Ovary (tissue), 9 donors: ENCODE results near the gene WIPF3. TPM values are rescaled to one million over a fixed set of nuclear protein-coding genes. Genes with fewer than 3 reads are reported as not detected.

ENCODE experiments used
- DNase-seq, 5 donors: peaks; one replicate each; pipeline ENCODE4 v3.0.0-alpha.2; 2019 to 2020
- H3K27ac ChIP-seq, 2 donors: fragments of 200-600 bp; one replicate each; pipeline versions ENCODE4 v1.5.1 to v1.8.0; 2019 to 2022
- H3K27me3 ChIP-seq: fragments of 200-600 bp; one replicate; pipeline ENCODE4 v1.8.0; 2022
- H3K36me3 ChIP-seq: fragments of 200-600 bp; sonication (generic); one replicate; pipeline ENCODE4 v1.5.1; 2019
- H3K4me1 ChIP-seq: one replicate; pipeline ENCODE4 v1.8.1; 2013; ENCODE audit warnings: mild to moderate bottlenecking, moderate library complexity; ENCODE audit not compliant: insufficient read depth
- H3K4me3 ChIP-seq: fragments of 200-600 bp; sonication (generic); one replicate; pipeline ENCODE4 v1.5.1; 2017
- H3K9me3 ChIP-seq, 2 donors: fragments of 200-600 bp in 1 of 2; sonication (generic) in 1 of 2; one replicate each; pipeline versions ENCODE4 v1.5.1 to v1.8.1; 2013 to 2019; ENCODE audit warnings: mild to moderate bottlenecking in 1 of 2, moderate library complexity in 1 of 2
- EP300 ChIP-seq: sonication (generic); formaldehyde crosslinking; IDR thresholded peaks from one replicate; pipeline ENCODE4 v1.6.1; 2017; ENCODE audit warnings: antibody characterized with exemption
- POLR2A ChIP-seq: fragments of 450-650 bp; IDR thresholded peaks from one replicate; pipeline ENCODE4 v1.6.1; 2017; ENCODE audit warnings: antibody characterized with exemption, mild to moderate bottlenecking, moderate library complexity
- WGBS, 3 donors: extraction: QIAGEN DNeasy Blood & Tissue Kit in 1 of 3; methylation state at CpG; one replicate each; pipeline versions ENCODE4 v1.1.5 to v1.1.7; 2013 to 2017; 5-methylcytosine and 5-hydroxymethylcytosine counted together
- intact Hi-C, 4 donors: fragments of 100-400 bp; cut with DNase I; formaldehyde crosslinking; loops; one replicate each; pipeline versions ENCODE4 v1.11.0 to v1.15.1; 2022 to 2023
- polyA plus RNA-seq, 2 donors: library from polyadenylated mRNA; stranded (reverse); fragments of 200-250 nt in 1 of 2; fragments of 350-450 nt in 1 of 2; fragmentation: Illumina TruSeq in 1 of 2; extraction: RNeasy Lipid Tissue Mini Kit (QIAGEN cat#74804) in 1 of 2; gene quantifications; one replicate each; pipeline ENCODE4 v1.2.3, GENCODE V29; 2013 to 2014
- total RNA-seq, 7 donors: library from RNA; depleted of rRNA in 2 of 7; stranded (reverse); fragments of >200 nt in 2 of 7; fragmentation: NEBNext Ultra II Directional in 3 of 7; extraction: Animal tissue kit (Norgen Biotek cat#: 25700) in 3 of 7; gene quantifications; one replicate each; pipeline versions ENCODE4 v1.1.0 to v1.2.4, GENCODE V29; 2016 to 2023
- TF ChIP-seq, protein P1 (sequence below), 3 donors: fragments of 450-650 bp in 2 of 3; fragments of 200-600 bp in 1 of 3; IDR thresholded peaks; one replicate each; pipeline versions ENCODE4 v1.5.1 to v1.8.0; 2016 to 2022; ENCODE audit warnings: antibody characterized with exemption in 3 of 3, mild to moderate bottlenecking in 1 of 3
- donor health status: DM: no; HTN: no; CAD: no; lungs with moderate emphysema.
- donor health status: DM: no; HTN: no; CAD: no.
- donor health status: Bipolar disorder and iron deficiency.
- donor health status: DM: yes; HTN: yes; CAD: no.
- donor health status: DM: no; HTN: no; CAD: no.
- donor health status: DM: yes; HTN: yes; CAD: no.

WIPF3 gene
- total and polyA plus RNA-seq, 9 donors: 15.3 to 122 (median 53.3) TPM

- Histone ChIP-seq H3K4me1 (no peaks in the 10 kb centered on the region), H3K27me3 (no peaks in the 10 kb centered on the region), H3K9me3 (no peaks in the 10 kb centered on the region), H3K27ac (no peak overlapping the region), H3K4me3 (no peak overlapping the region), H3K36me3 (no peaks in the 10 kb centered on the region)
- no peak for DNase-seq
- no peak for TF ChIP-seq POLR2A
- TF ChIP-seq EP300: no peak
- TF ChIP-seq, protein P1, sequence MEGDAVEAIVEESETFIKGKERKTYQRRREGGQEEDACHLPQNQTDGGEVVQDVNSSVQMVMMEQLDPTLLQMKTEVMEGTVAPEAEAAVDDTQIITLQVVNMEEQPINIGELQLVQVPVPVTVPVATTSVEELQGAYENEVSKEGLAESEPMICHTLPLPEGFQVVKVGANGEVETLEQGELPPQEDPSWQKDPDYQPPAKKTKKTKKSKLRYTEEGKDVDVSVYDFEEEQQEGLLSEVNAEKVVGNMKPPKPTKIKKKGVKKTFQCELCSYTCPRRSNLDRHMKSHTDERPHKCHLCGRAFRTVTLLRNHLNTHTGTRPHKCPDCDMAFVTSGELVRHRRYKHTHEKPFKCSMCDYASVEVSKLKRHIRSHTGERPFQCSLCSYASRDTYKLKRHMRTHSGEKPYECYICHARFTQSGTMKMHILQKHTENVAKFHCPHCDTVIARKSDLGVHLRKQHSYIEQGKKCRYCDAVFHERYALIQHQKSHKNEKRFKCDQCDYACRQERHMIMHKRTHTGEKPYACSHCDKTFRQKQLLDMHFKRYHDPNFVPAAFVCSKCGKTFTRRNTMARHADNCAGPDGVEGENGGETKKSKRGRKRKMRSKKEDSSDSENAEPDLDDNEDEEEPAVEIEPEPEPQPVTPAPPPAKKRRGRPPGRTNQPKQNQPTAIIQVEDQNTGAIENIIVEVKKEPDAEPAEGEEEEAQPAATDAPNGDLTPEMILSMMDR (IDR thresholded peaks at IDR 0.05): no peak
- WGBS, 3 donors: 98 to 99% (median 98%) methylated on average over 8 of the region's 8 CpGs
- intact Hi-C loops: no loop called here
Measured at GRCh38 chr7:29951206-29951605, 144.9 kb downstream of the WIPF3 start.

- no peak overlapping the region for H3K27ac ChIP-seq
- H3K9me3 ChIP-seq: no peaks in the 10 kb centered on the region
- no peak overlapping the region for H3K4me3 ChIP-seq
- intact Hi-C loops: no loop called here
- 79 to 96% (median 92%) methylated on average over 4 of the region's 4 CpGs for WGBS, 3 donors
- H3K4me1 ChIP-seq: no peaks in the 10 kb centered on the region
- TF ChIP-seq POLR2A (no peak), EP300 (no peak)
- TF ChIP-seq, protein P1 (IDR thresholded peaks at IDR 0.05): no peak
- no peak for DNase-seq
- H3K36me3 ChIP-seq: no peaks in the 10 kb centered on the region
- H3K27me3 ChIP-seq: no peaks in the 10 kb centered on the region
Measured at GRCh38 chr7:29953726-29954347, 147.5 kb downstream of the WIPF3 start.

DNA sequence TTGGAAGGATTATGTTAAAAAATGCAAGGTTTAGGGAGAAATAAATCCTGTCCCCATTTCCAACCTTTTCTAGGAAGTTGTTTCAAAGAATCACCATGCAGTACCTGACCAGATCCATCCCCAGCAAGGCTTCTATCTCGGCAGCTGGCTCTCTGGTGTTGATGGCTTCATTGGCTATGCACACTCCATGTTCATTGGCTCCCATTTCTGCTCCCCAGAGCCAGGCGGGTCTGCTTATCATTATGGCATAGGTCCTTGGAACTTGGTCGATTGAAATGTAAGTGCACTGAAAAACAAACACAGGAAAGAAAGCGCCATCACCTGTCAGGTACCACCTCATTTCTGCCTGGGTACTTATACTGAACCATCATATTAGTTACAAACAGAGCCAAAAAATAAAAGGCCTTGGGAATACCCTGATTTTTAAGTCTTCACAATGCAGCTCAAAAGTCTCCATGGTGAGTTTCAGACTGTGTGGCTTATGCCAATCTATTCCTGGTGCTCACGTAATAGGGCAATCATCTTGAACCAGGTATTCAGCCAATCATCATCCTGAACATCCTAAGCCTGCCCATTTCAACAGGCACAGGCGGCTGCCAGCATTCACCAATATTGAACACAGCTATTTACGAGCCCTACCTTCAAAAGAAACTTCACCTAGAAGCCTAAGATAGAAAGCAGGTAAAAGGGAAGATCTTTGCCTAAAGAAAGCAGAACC is 148.9 kb downstream of the WIPF3 start:
- no peak for TF ChIP-seq POLR2A
- no peak for TF ChIP-seq EP300
- TF ChIP-seq, protein P1 (IDR thresholded peaks at IDR 0.05): no peak
- intact Hi-C loops: no loop called here
- Histone ChIP-seq H3K4me1 (no peaks in the 10 kb centered on the region), H3K9me3 (no peaks in the 10 kb centered on the region), H3K36me3 (no peaks in the 10 kb centered on the region), H3K27me3 (no peaks in the 10 kb centered on the region), H3K27ac (no peak overlapping the region), H3K4me3 (no peak overlapping the region)
- DNase-seq: no peak
- WGBS, 3 donors: 86 to 90% (median 88%) methylated on average over 7 of the region's 7 CpGs

- Histone ChIP-seq H3K4me1 (no peaks in the 10 kb centered on the region), H3K27ac (no peak overlapping the region), H3K36me3 (no peaks in the 10 kb centered on the region), H3K4me3 (no peak overlapping the region), H3K27me3 (no peaks in the 10 kb centered on the region), H3K9me3 (no peaks in the 10 kb centered on the region)
- TF ChIP-seq EP300 (no peak), POLR2A (no peak)
- TF ChIP-seq, protein P1 (IDR thresholded peaks at IDR 0.05): no peak
- WGBS, 3 donors: 79 to 85% (median 84%) methylated on average over 8 of the region's 8 CpGs
- intact Hi-C loops: no loop called here
- no peak for DNase-seq
Measured at GRCh38 chr7:29955799-29956486, 149.6 kb downstream of the WIPF3 start.
